ENCODE data around the gene VWA3A. TPM values are rescaled to one million over a fixed set of nuclear protein-coding genes. Genes with fewer than 3 reads are reported as not detected.
A peak's percentile ranks its signal among the peaks of the same experiment; 100 is the strongest.

VWA3A gene
- total and polyA plus RNA-seq, 2 donors (not counting 3 experiments of a cell fraction or from before 2014, with no cell fraction given): 0.12 to 0.84 TPM

- ChIA-PET POLR2A (no interaction called here), CTCF (interaction anchor here (0.7 kb wide), 1 partner anchor 137 kb away, joined by 3 read pairs; no protein-coding TSS in a partner anchor)
- no peaks in the 10 kb centered on the region for H3K36me3 ChIP-seq (ENCODE audit: control insufficient read depth in 2 of 2, extremely low read depth in 1 of 2, insufficient read depth in 2 of 2, low read length in 2 of 2)
- H3K27me3 ChIP-seq (ENCODE audit: control insufficient read depth in 2 of 2, insufficient read depth in 2 of 2, low read length in 2 of 2): no peaks in the 10 kb centered on the region
- no peaks in the 10 kb centered on the region for H3K9me1 ChIP-seq (replicated peaks; ENCODE audit: control insufficient read depth, extremely low read depth, insufficient read depth, low read length)
- intact Hi-C loops (cut with micrococcal nuclease) (no loop called here), dilution Hi-C loops (cut with MboI; ENCODE audit: extremely low pct_ligation_motif_present, low sequenced_read_pairs) (no loop called here)
- H3K9ac ChIP-seq (replicated peaks; ENCODE audit: extremely low read depth, insufficient read depth, low read length): no peak overlapping the region
- no peak overlapping the region for H3K4me2 ChIP-seq (ENCODE audit: insufficient read depth, low read length)
- no peak for TF ChIP-seq JUN (IDR thresholded peaks at IDR 0.05; ENCODE audit: borderline replicate concordance, insufficient read depth, insufficient read length, low read depth)
- peak; percentile 25 to 48 for TF ChIP-seq CTCF (IDR thresholded peaks at IDR 0.05; ENCODE audit: extremely low read depth in 1 of 2, insufficient read depth in 1 of 2, low read depth in 1 of 2, low read length in 2 of 2)
- no peak for DNase-seq (ENCODE audit: low read depth, low spot score)
- no peak overlapping the region for H3K4me3 ChIP-seq (replicated peaks in 1 of 3; ENCODE audit: insufficient read depth in 1 of 3, low read depth in 1 of 3, low read length in 3 of 3)
- H3K27ac ChIP-seq (ENCODE audit: insufficient read depth, low read depth, low read length): no peak overlapping the region
- H2AFZ ChIP-seq (ENCODE audit: low read depth, low read length): no peak overlapping the region
- H3K79me2 ChIP-seq (ENCODE audit: control insufficient read depth, insufficient read depth, low read length): no peaks in the 10 kb centered on the region
- BruUV-seq (replicated peaks): no TSS peak
- peaks cover 9% of the 10 kb centered on the region for H3K4me1 ChIP-seq (ENCODE audit: control insufficient read depth, extremely low read depth, insufficient read depth, low read length)
- no peaks in the 10 kb centered on the region for H4K20me1 ChIP-seq (replicated peaks; ENCODE audit: control insufficient read depth, extremely low read depth, insufficient read depth, low read length)
- no peak for FAIRE-seq
- no peaks in the 10 kb centered on the region for H3K9me3 ChIP-seq (replicated peaks; ENCODE audit: control insufficient read depth, insufficient read depth, low read length)
Measured at GRCh38 chr16:22183901-22184614, 91.7 kb downstream of the VWA3A start.

GRCh38 chr16:22184615-22184968 lies 92.3 kb downstream of the VWA3A start:
- dilution Hi-C loops (cut with MboI; ENCODE audit: extremely low pct_ligation_motif_present, low sequenced_read_pairs): no loop called here
- peaks cover 15% of the 10 kb centered on the region for H3K4me1 ChIP-seq (ENCODE audit: control insufficient read depth, extremely low read depth, insufficient read depth, low read length)
- no peaks in the 10 kb centered on the region for H4K20me1 ChIP-seq (replicated peaks; ENCODE audit: control insufficient read depth, extremely low read depth, insufficient read depth, low read length)
- no peaks in the 10 kb centered on the region for H3K36me3 ChIP-seq (ENCODE audit: control insufficient read depth in 2 of 2, extremely low read depth in 1 of 2, insufficient read depth in 2 of 2, low read length in 2 of 2)
- no peak overlapping the region for H3K4me2 ChIP-seq (ENCODE audit: insufficient read depth, low read length)
- no peaks in the 10 kb centered on the region for H3K79me2 ChIP-seq (ENCODE audit: control insufficient read depth, insufficient read depth, low read length)
- no TSS peak for BruUV-seq (replicated peaks)
- no peak overlapping the region for H2AFZ ChIP-seq (ENCODE audit: low read depth, low read length)
- intact Hi-C loops (cut with micrococcal nuclease): no loop called here
- no peak overlapping the region for H3K9ac ChIP-seq (replicated peaks; ENCODE audit: extremely low read depth, insufficient read depth, low read length)
- FAIRE-seq (no peak), DNase-seq (ENCODE audit: low read depth, low spot score) (no peak)
- no peak overlapping the region for H3K4me3 ChIP-seq (replicated peaks in 1 of 3; ENCODE audit: insufficient read depth in 1 of 3, low read depth in 1 of 3, low read length in 3 of 3)
- no peak overlapping the region for H3K27ac ChIP-seq (ENCODE audit: insufficient read depth, low read depth, low read length)
- no peaks in the 10 kb centered on the region for H3K27me3 ChIP-seq (ENCODE audit: control insufficient read depth in 2 of 2, insufficient read depth in 2 of 2, low read length in 2 of 2)
- H3K9me1 ChIP-seq (replicated peaks; ENCODE audit: control insufficient read depth, extremely low read depth, insufficient read depth, low read length): no peaks in the 10 kb centered on the region
- TF ChIP-seq FOS (IDR thresholded peaks at IDR 0.05; ENCODE audit: borderline replicate concordance, insufficient read depth, low read length): no peak
- TF ChIP-seq POLR2AphosphoS5 (IDR thresholded peaks at IDR 0.05; ENCODE audit: insufficient read depth, low read depth, low read length): no peak
- no peak for TF ChIP-seq MYC (IDR thresholded peaks at IDR 0.05; ENCODE audit: low read depth, low read length)
- no peak for TF ChIP-seq CTCF (IDR thresholded peaks at IDR 0.05; ENCODE audit: extremely low read depth in 1 of 2, insufficient read depth in 1 of 2, low read depth in 1 of 2, low read length in 2 of 2)
- no peak for TF ChIP-seq POLR2A (IDR thresholded peaks at IDR 0.05; ENCODE audit: low read depth, low read length)
- no peak for TF ChIP-seq JUN (IDR thresholded peaks at IDR 0.05; ENCODE audit: borderline replicate concordance, insufficient read depth, insufficient read length, low read depth)
- TF ChIP-seq EZH2 (IDR thresholded peaks at IDR 0.05; ENCODE audit: borderline replicate concordance, low read depth, low read length, severe bottlenecking): no peak
- TF ChIP-seq GATA2 (IDR thresholded peaks at IDR 0.05; ENCODE audit: insufficient read depth, insufficient read length, low read depth, low read length): no peak
- TF ChIP-seq MAX (IDR thresholded peaks at IDR 0.05; ENCODE audit: insufficient read depth, insufficient read length): no peak
- ChIA-PET CTCF (no interaction called here), POLR2A (no interaction called here)
- H3K9me3 ChIP-seq (replicated peaks; ENCODE audit: control insufficient read depth, insufficient read depth, low read length): no peaks in the 10 kb centered on the region

All from endothelial cell of umbilical vein (primary cell).